Neutrophil (primary cell): ENCODE measurements around the gene EXOC3L4.

Experiments
- H3K27ac ChIP-seq: fragments of 200-600 bp; sonication (generic); 2 replicates; pipeline ENCODE4 v1.5.1; 2016; ENCODE audit warnings: mild to moderate bottlenecking, moderate library complexity
- H3K27me3 ChIP-seq: fragments of 200-600 bp; sonication (generic); 2 replicates; pipeline ENCODE4 v1.6.0; 2016; ENCODE audit warnings: mild to moderate bottlenecking
- H3K36me3 ChIP-seq: fragments of 200-600 bp; sonication (generic); 2 replicates; pipeline ENCODE4 v1.5.1; 2017
- H3K4me1 ChIP-seq, 2 experiments: fragments of 200-600 bp in 1 of 2; sonication (generic) in 1 of 2; 1 replicate in 1 of 2; 2 replicates in 1 of 2; pipeline versions ENCODE4 v1.5.1 to v1.6.1; 2013 to 2016; ENCODE audit warnings: low read depth in 1 of 2, low read length in 1 of 2, mild to moderate bottlenecking in 1 of 2, moderate library complexity in 1 of 2; ENCODE audit not compliant: control insufficient read depth in 1 of 2, insufficient read depth in 1 of 2
- H3K4me3 ChIP-seq, 2 experiments: fragments of 200-600 bp in 1 of 2; sonication (generic) in 1 of 2; 1 replicate in 1 of 2; 2 replicates in 1 of 2; pipeline ENCODE4 v1.5.1; 2013 to 2016; ENCODE audit warnings: low read depth in 1 of 2, low read length in 1 of 2, mild to moderate bottlenecking in 1 of 2, moderate library complexity in 1 of 2
- H3K9me3 ChIP-seq: fragments of 200-600 bp; sonication (generic); 2 replicates; pipeline ENCODE4 v1.5.1; 2016
- TF ChIP-seq, protein P1 (sequence below): fragments of 200-600 bp; sonication (generic); IDR thresholded peaks from 2 replicates; pipeline ENCODE4 v1.5.1; 2016; ENCODE audit warnings: antibody characterized with exemption

The EXOC3L4 gene

DNA sequence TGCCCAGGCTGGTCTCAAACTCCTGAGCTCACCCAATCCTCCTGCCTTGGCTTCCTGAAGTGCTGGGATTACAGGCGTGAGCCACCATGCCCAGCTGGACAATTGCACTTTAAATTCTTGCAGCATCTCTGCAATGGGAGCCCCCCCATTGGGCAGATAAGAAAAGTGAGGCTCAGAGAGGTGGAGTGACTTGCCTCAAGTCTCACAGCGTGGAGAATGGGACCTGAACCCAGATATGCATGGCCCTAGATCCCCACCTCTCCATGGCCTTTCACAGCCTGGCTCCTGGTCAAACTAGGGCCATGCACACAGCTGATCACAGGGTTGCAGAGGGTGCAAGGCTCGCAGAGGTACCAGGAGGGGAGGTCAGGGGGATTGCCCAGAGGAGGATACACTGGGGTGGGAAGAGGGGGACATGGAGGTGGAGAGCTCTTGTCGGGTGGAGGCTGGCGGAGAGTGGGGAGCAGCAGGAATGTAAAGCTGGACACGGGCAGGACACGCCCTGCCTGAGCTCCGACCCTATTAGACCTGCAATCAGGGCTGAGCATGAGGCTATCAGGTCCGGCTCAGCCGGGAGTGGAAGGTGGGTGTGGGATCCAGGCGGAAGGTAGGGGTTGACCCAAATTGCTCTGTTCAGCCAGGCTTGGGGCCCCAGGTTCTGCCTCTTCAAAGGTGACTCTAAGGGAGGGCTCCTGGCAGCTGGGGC lies 6.9 kb downstream of the EXOC3L4 start:
- no peaks in the 10 kb centered on the region for H3K9me3 ChIP-seq
- H3K36me3 ChIP-seq: no peaks in the 10 kb centered on the region
- TF ChIP-seq, protein P1, sequence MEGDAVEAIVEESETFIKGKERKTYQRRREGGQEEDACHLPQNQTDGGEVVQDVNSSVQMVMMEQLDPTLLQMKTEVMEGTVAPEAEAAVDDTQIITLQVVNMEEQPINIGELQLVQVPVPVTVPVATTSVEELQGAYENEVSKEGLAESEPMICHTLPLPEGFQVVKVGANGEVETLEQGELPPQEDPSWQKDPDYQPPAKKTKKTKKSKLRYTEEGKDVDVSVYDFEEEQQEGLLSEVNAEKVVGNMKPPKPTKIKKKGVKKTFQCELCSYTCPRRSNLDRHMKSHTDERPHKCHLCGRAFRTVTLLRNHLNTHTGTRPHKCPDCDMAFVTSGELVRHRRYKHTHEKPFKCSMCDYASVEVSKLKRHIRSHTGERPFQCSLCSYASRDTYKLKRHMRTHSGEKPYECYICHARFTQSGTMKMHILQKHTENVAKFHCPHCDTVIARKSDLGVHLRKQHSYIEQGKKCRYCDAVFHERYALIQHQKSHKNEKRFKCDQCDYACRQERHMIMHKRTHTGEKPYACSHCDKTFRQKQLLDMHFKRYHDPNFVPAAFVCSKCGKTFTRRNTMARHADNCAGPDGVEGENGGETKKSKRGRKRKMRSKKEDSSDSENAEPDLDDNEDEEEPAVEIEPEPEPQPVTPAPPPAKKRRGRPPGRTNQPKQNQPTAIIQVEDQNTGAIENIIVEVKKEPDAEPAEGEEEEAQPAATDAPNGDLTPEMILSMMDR: no peak
- H3K27me3 ChIP-seq: peaks cover 85% of the 10 kb centered on the region
- peaks cover 15 to 28% of the 10 kb centered on the region in 2 experiments for H3K4me1 ChIP-seq
- H3K4me3 ChIP-seq: no peak overlapping the region
- no peak overlapping the region for H3K27ac ChIP-seq

DNA sequence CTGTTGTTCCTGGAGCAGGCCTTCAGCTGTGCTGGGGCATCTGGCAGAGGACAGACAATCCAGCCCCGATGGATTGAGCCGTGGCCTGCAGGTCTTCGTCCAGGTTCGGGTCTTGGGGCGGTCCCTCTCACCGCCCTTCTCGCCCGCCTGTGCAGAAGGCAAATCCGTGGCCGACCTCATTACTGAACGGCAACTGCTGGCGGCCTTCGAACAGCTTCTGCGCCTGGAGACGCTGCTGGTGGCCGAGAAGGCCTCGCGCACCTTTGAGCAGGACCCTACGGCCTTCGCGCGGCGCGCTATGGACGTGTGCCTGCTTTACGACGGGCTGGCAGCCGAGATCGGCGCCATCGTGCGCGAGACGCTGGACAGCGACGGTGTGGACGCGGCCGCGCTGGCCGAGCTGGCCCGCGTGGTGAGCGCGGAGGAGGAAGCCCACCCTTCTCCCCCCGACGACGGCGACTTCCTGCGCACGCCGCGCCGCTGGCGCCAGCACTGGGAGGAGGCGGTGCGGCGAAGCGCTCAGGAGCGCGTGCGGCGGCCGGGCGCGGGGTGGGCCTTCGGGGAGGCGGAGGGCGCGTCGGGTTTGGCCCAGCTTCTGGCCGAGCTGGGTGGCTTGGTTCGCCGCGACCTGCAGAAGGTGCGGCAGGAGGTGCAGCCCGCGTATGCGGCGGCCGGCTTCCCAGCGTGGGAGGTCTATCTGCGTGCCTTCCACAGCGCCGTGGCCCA lies 7.6 kb downstream of the EXOC3L4 start:
- Histone ChIP-seq H3K27ac (no peak overlapping the region), H3K9me3 (no peaks in the 10 kb centered on the region), H3K36me3 (no peaks in the 10 kb centered on the region), H3K4me1 (peaks cover 15 to 28% of the 10 kb centered on the region in 2 experiments), H3K27me3 (peaks cover 89% of the 10 kb centered on the region), H3K4me3 (no peak overlapping the region)
- TF ChIP-seq, protein P1: no peak

DNA sequence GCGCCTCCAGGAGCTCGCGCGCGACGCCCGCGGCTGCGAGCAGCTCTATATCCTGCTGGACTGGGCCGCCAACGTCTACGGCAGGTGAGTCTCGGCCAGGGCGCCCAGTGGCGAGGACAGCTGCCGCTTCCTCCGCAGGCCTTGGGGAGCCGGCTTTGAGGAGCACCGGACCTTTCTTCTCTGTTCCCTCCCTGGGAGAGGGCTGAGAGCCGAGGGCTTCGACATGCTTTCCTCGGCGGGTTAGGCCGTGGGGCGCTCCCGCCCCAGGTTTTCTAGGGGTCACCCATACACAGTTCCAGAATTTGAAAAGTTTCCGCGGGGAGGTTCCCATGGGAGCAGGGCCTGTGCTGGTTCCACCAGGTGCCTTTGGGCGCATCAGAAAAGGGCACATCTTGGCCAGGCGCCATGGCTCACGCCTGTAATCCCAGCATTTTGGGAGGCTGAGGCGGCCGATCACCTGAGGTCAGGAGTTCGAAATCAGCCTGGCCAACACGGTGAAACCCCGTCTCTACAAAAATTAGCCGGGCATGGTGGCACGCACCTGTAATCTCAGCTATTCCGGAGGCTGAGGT lies 8.2 kb downstream of the EXOC3L4 start:
- no peak overlapping the region for H3K4me3 ChIP-seq
- TF ChIP-seq, protein P1: no peak
- peaks cover 85% of the 10 kb centered on the region for H3K27me3 ChIP-seq
- peaks cover 15 to 28% of the 10 kb centered on the region in 2 experiments for H3K4me1 ChIP-seq
- H3K36me3 ChIP-seq: no peaks in the 10 kb centered on the region
- H3K9me3 ChIP-seq: no peaks in the 10 kb centered on the region
- no peak overlapping the region for H3K27ac ChIP-seq

DNA sequence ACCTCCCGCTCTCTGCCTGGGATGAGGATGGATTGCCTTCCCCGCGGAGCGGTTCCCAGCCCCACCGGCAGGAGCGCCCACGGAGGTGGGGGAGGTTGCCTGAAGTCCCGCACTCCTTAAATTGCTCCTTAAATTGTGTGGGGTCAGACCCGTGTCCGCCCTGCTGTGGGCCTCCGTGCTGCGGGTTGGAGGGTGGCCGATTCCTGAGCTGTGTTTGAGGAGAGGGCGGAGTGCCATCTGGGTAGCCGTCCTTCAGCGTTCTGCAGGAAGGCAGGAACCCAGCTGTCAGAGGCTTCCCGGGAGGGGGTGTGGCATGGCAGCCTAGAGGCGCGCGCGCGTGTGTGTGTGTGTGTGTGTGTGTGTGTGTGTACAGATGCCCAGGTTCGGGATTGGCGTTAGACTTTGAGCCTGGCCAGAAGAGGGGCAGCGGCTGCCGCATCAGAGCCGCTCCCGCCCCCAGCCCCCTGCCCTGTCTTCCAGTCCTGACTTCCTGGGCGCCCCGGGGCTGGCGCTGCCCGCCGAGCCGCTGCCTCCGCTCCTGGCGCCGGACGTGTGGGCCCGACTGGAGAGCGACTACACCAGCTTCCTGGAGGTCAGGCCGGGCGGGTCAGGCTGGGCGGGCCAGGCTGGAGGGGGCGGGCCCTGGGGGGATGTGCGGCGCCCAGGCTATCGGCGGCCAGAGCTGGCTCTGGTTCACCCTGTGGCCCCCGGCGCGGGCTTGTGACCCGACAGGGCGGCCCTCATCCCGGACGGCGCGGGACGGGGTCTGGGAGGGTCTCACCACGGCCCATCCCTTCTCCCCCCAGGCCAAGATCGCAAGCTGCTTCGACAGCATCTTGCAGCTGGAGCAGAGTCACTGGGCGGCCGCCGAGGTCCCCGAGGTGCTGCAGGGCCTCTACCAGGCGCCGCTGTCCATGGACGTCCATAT lies 9.2 kb downstream of the EXOC3L4 start:
- Histone ChIP-seq H3K4me3 (no peak overlapping the region), H3K4me1 (peaks cover 20 to 28% of the 10 kb centered on the region in 2 experiments), H3K27me3 (peaks cover 77% of the 10 kb centered on the region), H3K9me3 (no peaks in the 10 kb centered on the region), H3K27ac (no peak overlapping the region), H3K36me3 (no peaks in the 10 kb centered on the region)
- TF ChIP-seq, protein P1: no peak

DNA sequence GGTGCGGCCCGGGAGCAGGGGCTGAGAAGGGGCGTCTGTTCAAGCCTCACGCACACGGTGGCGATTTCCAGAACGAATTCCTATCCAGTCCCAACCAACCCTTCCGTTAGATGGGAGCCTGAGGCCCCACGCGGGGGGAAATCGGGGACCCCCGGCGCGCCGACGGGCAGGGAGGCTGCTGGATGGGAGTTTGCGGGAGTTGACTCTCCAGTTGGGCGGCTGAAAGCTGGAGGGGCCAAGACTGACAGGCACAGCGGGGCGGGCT lies 9.8 kb downstream of the EXOC3L4 start:
- TF ChIP-seq, protein P1: no peak
- H3K27me3 ChIP-seq: peaks cover 71% of the 10 kb centered on the region

More for the DNA sequence above, 9.8 kb downstream of the EXOC3L4 start:
- Histone ChIP-seq H3K9me3 (no peaks in the 10 kb centered on the region), H3K4me1 (peaks cover 21 to 28% of the 10 kb centered on the region in 2 experiments), H3K27ac (no peak overlapping the region), H3K4me3 (no peak overlapping the region), H3K36me3 (no peaks in the 10 kb centered on the region)
